Endothelial cell of umbilical vein (primary cell): ENCODE results near the gene ETV3L. TPM values are rescaled to one million over a fixed set of nuclear protein-coding genes. Genes with fewer than 3 reads are reported as not detected.

Experiments used
- BruUV-seq: library from RNA; stranded (reverse); fragments of 400-500 nt; replicated peaks from 2 replicates; lab custom pipeline; 2021; lab: Mats Ljungman, UMichigan
- CTCF ChIA-PET: fragments of 300-600, 350-600 bp; sonication (Branson Sonifier 250); formaldehyde crosslinking; loops from one replicate; lab custom pipeline; 2021; ENCODE audit warnings: antibody characterized with exemption, inconsistent platforms; lab: Charles Lee
- POLR2A ChIA-PET: fragments of 300-600, 350-600 bp; sonication (Branson Sonifier 250); formaldehyde crosslinking; loops from one replicate; lab custom pipeline; 2021; ENCODE audit warnings: antibody characterized with exemption, inconsistent platforms; lab: Charles Lee
- DNase-seq: peaks from one replicate; pipeline ENCODE4 v3.0.0-alpha.2; 2011; ENCODE audit warnings: low read depth, low spot score
- FAIRE-seq: peaks from 2 replicates; lab custom pipeline; 2011; peaks lifted over from hg19 to GRCh38; lab: Jason Lieb, UNC
- H2AFZ ChIP-seq: 2 replicates; pipeline ENCODE4 v1.6.0; 2012; ENCODE audit warnings: low read depth, low read length, control low read depth, inconsistent platforms
- H3K27ac ChIP-seq: 2 replicates; pipeline ENCODE4 v1.5.1; 2011; ENCODE audit warnings: low read depth, mild to moderate bottlenecking, control low read depth, low read length, moderate library complexity; ENCODE audit not compliant: insufficient read depth
- H3K27me3 ChIP-seq, 2 experiments: 2 replicates each; pipeline versions ENCODE4 v1.6.0 to v1.6.1; 2011; ENCODE audit warnings: low read length in 2 of 2, mixed read lengths in 1 of 2; ENCODE audit not compliant: control insufficient read depth in 2 of 2, insufficient read depth in 2 of 2
- H3K36me3 ChIP-seq, 2 experiments: 2 replicates in 1 of 2; 3 replicates in 1 of 2; pipeline ENCODE4 v1.5.1; 2011; ENCODE audit warnings: low read length in 2 of 2, mild to moderate bottlenecking in 1 of 2, moderate library complexity in 1 of 2; ENCODE audit not compliant: control insufficient read depth in 2 of 2, insufficient read depth in 2 of 2; ENCODE audit errors: extremely low read depth in 1 of 2
- H3K4me1 ChIP-seq: 3 replicates; pipeline ENCODE4 v1.5.1; 2011; ENCODE audit warnings: mild to moderate bottlenecking, low read length; ENCODE audit not compliant: control insufficient read depth, insufficient read depth; ENCODE audit errors: extremely low read depth
- H3K4me2 ChIP-seq: 2 replicates; pipeline ENCODE4 v1.6.1; 2011; ENCODE audit warnings: low read length, control low read depth, mixed read lengths; ENCODE audit not compliant: insufficient read depth
- H3K4me3 ChIP-seq, 3 experiments: fragments of 200-600 bp in 1 of 3; sonication (generic), shearing (Covaris generic) in 1 of 3; replicated peaks in 1 of 3; 2 replicates each; pipeline ENCODE4 v1.5.1; 2011 to 2016; ENCODE audit warnings: control low read depth in 3 of 3, low read length in 3 of 3, mild to moderate bottlenecking in 2 of 3, inconsistent platforms in 1 of 3, low read depth in 1 of 3, moderate library complexity in 1 of 3; ENCODE audit not compliant: insufficient read depth in 1 of 3
- H3K79me2 ChIP-seq: 2 replicates; pipeline ENCODE4 v1.6.0; 2012; ENCODE audit warnings: low read length, inconsistent platforms; ENCODE audit not compliant: control insufficient read depth, insufficient read depth
- H3K9ac ChIP-seq: replicated peaks from 2 replicates; pipeline ENCODE3; 2011; ENCODE audit warnings: low read length, control low read depth; ENCODE audit not compliant: insufficient read depth; ENCODE audit errors: extremely low read depth
- H3K9me1 ChIP-seq: replicated peaks from 3 replicates; pipeline ENCODE4 v1.6.0; 2011; ENCODE audit warnings: mild to moderate bottlenecking, low read length; ENCODE audit not compliant: control insufficient read depth, insufficient read depth; ENCODE audit errors: extremely low read depth
- H3K9me3 ChIP-seq: replicated peaks from 2 replicates; pipeline ENCODE4 v1.5.1; 2012; ENCODE audit warnings: low read length, inconsistent platforms; ENCODE audit not compliant: control insufficient read depth, insufficient read depth
- H4K20me1 ChIP-seq: replicated peaks from 2 replicates; pipeline ENCODE3; 2011; ENCODE audit warnings: mild to moderate bottlenecking, low read length; ENCODE audit not compliant: control insufficient read depth, insufficient read depth; ENCODE audit errors: extremely low read depth
- CTCF ChIP-seq, 2 donors: IDR thresholded peaks; 1 replicate in 1 of 2; 2 replicates in 1 of 2; pipeline ENCODE4 v1.5.1; 2011; ENCODE audit warnings: low read length in 2 of 2, mild to moderate bottlenecking in 2 of 2, moderate library complexity in 2 of 2, control low read depth in 1 of 2, inconsistent platforms in 1 of 2, low read depth in 1 of 2; ENCODE audit not compliant: insufficient read depth in 1 of 2; ENCODE audit errors: extremely low read depth in 1 of 2
- EZH2 ChIP-seq: IDR thresholded peaks from 2 replicates; pipeline ENCODE4 v1.6.1; 2012; ENCODE audit warnings: borderline replicate concordance, low read depth, mild to moderate bottlenecking, moderate library complexity, low read length, inconsistent platforms; ENCODE audit not compliant: severe bottlenecking
- FOS ChIP-seq: IDR thresholded peaks from 2 replicates; pipeline ENCODE4 v1.6.1; 2011; ENCODE audit warnings: mild to moderate bottlenecking, low read length, moderate library complexity, borderline replicate concordance; ENCODE audit not compliant: insufficient read depth
- GATA2 ChIP-seq: IDR thresholded peaks from 2 replicates; pipeline ENCODE4 v1.7.0; 2011; ENCODE audit warnings: low read depth, mild to moderate bottlenecking, moderate library complexity, mixed read lengths, low read length; ENCODE audit not compliant: insufficient read length, insufficient read depth
- JUN ChIP-seq: IDR thresholded peaks from 2 replicates; pipeline ENCODE4 v1.6.1; 2011; ENCODE audit warnings: borderline replicate concordance, low read depth; ENCODE audit not compliant: insufficient read length, insufficient read depth
- MYC ChIP-seq: IDR thresholded peaks from one replicate; pipeline ENCODE4 v1.6.1; 2011; ENCODE audit warnings: mild to moderate bottlenecking, low read depth, low read length
- POLR2A ChIP-seq: IDR thresholded peaks from 2 replicates; pipeline ENCODE4 v1.6.1; 2012; ENCODE audit warnings: low read depth, mild to moderate bottlenecking, control low read depth, low read length
- POLR2AphosphoS5 ChIP-seq: IDR thresholded peaks from 2 replicates; pipeline ENCODE4 v1.6.1; 2012; ENCODE audit warnings: low read depth, mild to moderate bottlenecking, control low read depth, low read length, moderate library complexity; ENCODE audit not compliant: insufficient read depth
- dilution Hi-C: fragments of 300-500 bp; cut with MboI; formaldehyde crosslinking; loops from one replicate; pipeline ENCODE4 v1.15.0; 2019; ENCODE audit warnings: low sequenced_read_pairs; ENCODE audit not compliant: extremely low pct_ligation_motif_present
- intact Hi-C: fragments of 100-400 bp; cut with micrococcal nuclease; formaldehyde crosslinking; loops from one replicate; pipeline ENCODE4 v1.10.0; 2022
- polyA plus RNA-seq, 4 experiments: library from polyadenylated mRNA; depleted of rRNA in 3 of 4; stranded (reverse) in 3 of 4; unstranded in 1 of 4; fragments of >200 nt; gene quantifications; 2 replicates each; pipeline versions ENCODE4 v1.2.1 to v1.2.3, GENCODE V29; 2011 to 2012; ENCODE audit warnings: missing spikeins in 1 of 4
- total RNA-seq: library from RNA; stranded (reverse); gene quantifications from 2 replicates; pipeline ENCODE4 v1.2.3, GENCODE V29; 2021
- TF ChIP-seq, protein P1 (sequence below): IDR thresholded peaks from 2 replicates; pipeline ENCODE4 v1.6.1; 2011; ENCODE audit not compliant: insufficient read depth, insufficient read length

ETV3L gene
- total and polyA plus RNA-seq, 2 donors (not counting 3 experiments of a cell fraction or from before 2014, with no cell fraction given): not detected

- peaks cover 29 to 32% of the 10 kb centered on the region in 2 experiments for H3K36me3 ChIP-seq
- H3K9ac ChIP-seq: no peak overlapping the region
- ChIA-PET CTCF (interaction anchor here (1.2 to 7.3 kb wide), 3 partner anchors 11 to 45 kb away, joined by 3 to 96 read pairs (median 86); no protein-coding TSS in a partner anchor), POLR2A (no interaction called here)
- FAIRE-seq (no peak), DNase-seq (no peak)
- dilution Hi-C loops (no loop called here), intact Hi-C loops (no loop called here)
- H3K9me1 ChIP-seq: no peaks in the 10 kb centered on the region
- H3K4me2 ChIP-seq: no peak overlapping the region
- TF ChIP-seq JUN: no peak
- TF ChIP-seq FOS: no peak
- TF ChIP-seq MYC: no peak
- no peak for TF ChIP-seq EZH2
- TF ChIP-seq GATA2: no peak
- no peak for TF ChIP-seq POLR2AphosphoS5
- TF ChIP-seq, protein P1, sequence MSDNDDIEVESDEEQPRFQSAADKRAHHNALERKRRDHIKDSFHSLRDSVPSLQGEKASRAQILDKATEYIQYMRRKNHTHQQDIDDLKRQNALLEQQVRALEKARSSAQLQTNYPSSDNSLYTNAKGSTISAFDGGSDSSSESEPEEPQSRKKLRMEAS: no peak
- TF ChIP-seq CTCF (IDR thresholded peaks at IDR 0.05; ENCODE audit: extremely low read depth in 1 of 2, insufficient read depth in 1 of 2, low read depth in 1 of 2, low read length in 2 of 2): no peak
- no peak for TF ChIP-seq POLR2A
- H3K9me3 ChIP-seq: no peaks in the 10 kb centered on the region
- BruUV-seq: no TSS peak
- H3K79me2 ChIP-seq: peaks cover 32% of the 10 kb centered on the region
- no peak overlapping the region for H3K4me3 ChIP-seq
- H2AFZ ChIP-seq: no peak overlapping the region
- peaks cover 17% of the 10 kb centered on the region for H3K4me1 ChIP-seq
- no peaks in the 10 kb centered on the region for H3K27me3 ChIP-seq
- H4K20me1 ChIP-seq: peaks cover 6% of the 10 kb centered on the region
- H3K27ac ChIP-seq: no peak overlapping the region
Observed at GRCh38 chr1:157135646-157136045, 36.0 kb upstream of the ETV3L start.
